Colonic mucosa (tissue), 4 donors: ENCODE results near the gene SPATA12. TPM values are rescaled to one million over a fixed set of nuclear protein-coding genes. Genes with fewer than 3 reads are reported as not detected.

Experiments
- DNase-seq: peaks from one replicate; pipeline ENCODE4 v3.0.0-alpha.2; 2020
- H3K27ac ChIP-seq: fragments of 200-600 bp; one replicate; pipeline ENCODE4 v1.8.0; 2021
- H3K27me3 ChIP-seq: fragments of 200-600 bp; one replicate; pipeline ENCODE4 v1.8.0; 2021
- H3K36me3 ChIP-seq: fragments of 200-600 bp; one replicate; pipeline ENCODE4 v1.8.0; 2021
- H3K4me1 ChIP-seq: fragments of 200-600 bp; one replicate; pipeline ENCODE4 v1.8.0; 2021; ENCODE audit warnings: mild to moderate bottlenecking
- H3K4me3 ChIP-seq: fragments of 200-600 bp; one replicate; pipeline ENCODE4 v1.8.0; 2021
- H3K9ac ChIP-seq, 2 donors: one replicate each; pipeline ENCODE4 v1.7.0; 2013; ENCODE audit warnings: control low read depth in 2 of 2, low read depth in 2 of 2, low read length in 2 of 2
- H3K9me3 ChIP-seq: fragments of 200-600 bp; one replicate; pipeline ENCODE4 v1.8.0; 2021
- intact Hi-C: fragments of 100-400 bp; cut with DNase I; formaldehyde crosslinking; loops from one replicate; pipeline ENCODE4 v1.14.1; 2022
- total RNA-seq, 2 donors: library from RNA; stranded (reverse); fragmentation: NEBNext Ultra II Directional in 1 of 2; extraction: Animal tissue kit (Norgen Biotek cat#: 25700) in 1 of 2; gene quantifications; one replicate each; pipeline ENCODE4 v1.2.1, GENCODE V29; 2021
- TF ChIP-seq, protein P1 (sequence below): fragments of 200-600 bp; IDR thresholded peaks from one replicate; pipeline ENCODE4 v1.8.0; 2022; ENCODE audit warnings: antibody characterized with exemption, mild to moderate bottlenecking
- donor health status: healthy.
- donor health status: DM: no; HTN: no; CAD: no.
- donor health status: DM: no; HTN: no; CAD: no.

SPATA12 gene, protein sequence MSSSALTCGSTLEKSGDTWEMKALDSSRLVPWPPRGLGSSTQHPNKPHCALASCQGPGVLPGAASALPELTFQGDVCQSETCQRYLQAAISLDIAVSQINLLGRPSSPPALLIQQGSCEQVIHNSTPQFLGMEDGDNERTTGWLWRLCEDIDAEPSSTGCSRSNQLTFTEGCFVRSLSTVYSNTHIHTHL
- under 1 TPM in 1 of 2 donors, not detected in 1; 0.27 TPM for total RNA-seq

GRCh38 chr3:57060089-57060821 is at the start of gene SPATA12:
SPATA12 (plus strand) TSS chr3:57060664; CDS start chr3:57073695, 13,031 bp downstream.
- no peaks in the 10 kb centered on the region for H3K9me3 ChIP-seq
- intact Hi-C loops = no loop called here
- no peak within 1 kb of the TSS for H3K9ac ChIP-seq
- peak within 1 kb of the TSS; percentile 69 for H3K27ac ChIP-seq
- no peaks in the 10 kb centered on the region for H3K36me3 ChIP-seq
- no peaks in the 10 kb centered on the region for H3K27me3 ChIP-seq
- TF ChIP-seq, protein P1, sequence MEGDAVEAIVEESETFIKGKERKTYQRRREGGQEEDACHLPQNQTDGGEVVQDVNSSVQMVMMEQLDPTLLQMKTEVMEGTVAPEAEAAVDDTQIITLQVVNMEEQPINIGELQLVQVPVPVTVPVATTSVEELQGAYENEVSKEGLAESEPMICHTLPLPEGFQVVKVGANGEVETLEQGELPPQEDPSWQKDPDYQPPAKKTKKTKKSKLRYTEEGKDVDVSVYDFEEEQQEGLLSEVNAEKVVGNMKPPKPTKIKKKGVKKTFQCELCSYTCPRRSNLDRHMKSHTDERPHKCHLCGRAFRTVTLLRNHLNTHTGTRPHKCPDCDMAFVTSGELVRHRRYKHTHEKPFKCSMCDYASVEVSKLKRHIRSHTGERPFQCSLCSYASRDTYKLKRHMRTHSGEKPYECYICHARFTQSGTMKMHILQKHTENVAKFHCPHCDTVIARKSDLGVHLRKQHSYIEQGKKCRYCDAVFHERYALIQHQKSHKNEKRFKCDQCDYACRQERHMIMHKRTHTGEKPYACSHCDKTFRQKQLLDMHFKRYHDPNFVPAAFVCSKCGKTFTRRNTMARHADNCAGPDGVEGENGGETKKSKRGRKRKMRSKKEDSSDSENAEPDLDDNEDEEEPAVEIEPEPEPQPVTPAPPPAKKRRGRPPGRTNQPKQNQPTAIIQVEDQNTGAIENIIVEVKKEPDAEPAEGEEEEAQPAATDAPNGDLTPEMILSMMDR = no peak
- no peak within 1 kb of the TSS for H3K4me3 ChIP-seq
- peaks cover 5% of the 10 kb centered on the region for H3K4me1 ChIP-seq
- peak; percentile 91 for DNase-seq

GRCh38 chr3:57011022-57011421 is 49.4 kb upstream of the SPATA12 start:
- no peak for DNase-seq
- H3K36me3 ChIP-seq = no peaks in the 10 kb centered on the region
- no peak overlapping the region for H3K4me3 ChIP-seq
- TF ChIP-seq, protein P1 = no peak
- no peaks in the 10 kb centered on the region for H3K9me3 ChIP-seq
- H3K27me3 ChIP-seq = no peaks in the 10 kb centered on the region
- intact Hi-C loops = no loop called here
- H3K4me1 ChIP-seq = peaks cover 4% of the 10 kb centered on the region
- H3K27ac ChIP-seq = no peak overlapping the region
- no peak overlapping the region for H3K9ac ChIP-seq

- H3K4me1 ChIP-seq = peaks cover 4% of the 10 kb centered on the region
- DNase-seq = no peak
- no peak overlapping the region for H3K27ac ChIP-seq
Measured at GRCh38 chr3:57012847-57013246, 47.6 kb upstream of the SPATA12 start.

GRCh38 chr3:57015350-57015729 is 45.1 kb upstream of the SPATA12 start:
- intact Hi-C loops = no loop called here
- no peaks in the 10 kb centered on the region for H3K27me3 ChIP-seq
- no peaks in the 10 kb centered on the region for H3K9me3 ChIP-seq
- no peak for DNase-seq
- no peak overlapping the region for H3K4me3 ChIP-seq
- TF ChIP-seq, protein P1 = no peak
- no peak overlapping the region for H3K9ac ChIP-seq
- no peaks in the 10 kb centered on the region for H3K4me1 ChIP-seq
- no peaks in the 10 kb centered on the region for H3K36me3 ChIP-seq
- no peak overlapping the region for H3K27ac ChIP-seq

More at GRCh38 chr3:57012847-57013246, 47.6 kb upstream of the SPATA12 start:
- H3K27me3 ChIP-seq = no peaks in the 10 kb centered on the region
- intact Hi-C loops = no loop called here
- H3K4me3 ChIP-seq = no peak overlapping the region
- H3K9me3 ChIP-seq = no peaks in the 10 kb centered on the region
- no peak overlapping the region for H3K9ac ChIP-seq
- TF ChIP-seq, protein P1 = no peak
- no peaks in the 10 kb centered on the region for H3K36me3 ChIP-seq

DNA sequence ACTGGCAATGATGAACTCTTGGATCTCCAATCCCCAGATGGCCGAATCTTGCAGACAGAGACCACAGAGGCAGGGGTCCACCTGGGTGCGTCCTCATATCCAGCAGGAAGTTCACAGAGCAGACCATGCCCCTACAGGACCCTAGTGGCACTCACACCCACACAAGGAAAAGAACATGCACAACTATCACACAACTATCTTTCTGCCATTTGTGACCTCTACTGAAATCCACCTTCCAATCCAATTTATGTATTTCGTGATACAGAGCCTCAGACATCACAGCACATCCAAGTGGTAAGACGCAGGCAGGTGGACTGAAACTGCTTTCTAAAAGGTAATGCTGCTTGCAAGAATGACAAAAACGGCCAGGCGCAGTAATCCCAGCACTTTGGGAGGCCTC is 44.6 kb upstream of the SPATA12 start:
- TF ChIP-seq, protein P1 = no peak
- H3K27ac ChIP-seq = no peak overlapping the region
- no peaks in the 10 kb centered on the region for H3K4me1 ChIP-seq
- H3K9ac ChIP-seq = no peak overlapping the region
- no peaks in the 10 kb centered on the region for H3K27me3 ChIP-seq
- no peaks in the 10 kb centered on the region for H3K9me3 ChIP-seq
- DNase-seq = no peak
- no peaks in the 10 kb centered on the region for H3K36me3 ChIP-seq
- intact Hi-C loops = no loop called here
- H3K4me3 ChIP-seq = no peak overlapping the region
